Heart left ventricle (tissue), 13 donors: ENCODE measurements around the gene LAD1.

Source experiments
- POLR2A ChIP-seq, 2 donors: fragments of 450-650 bp; IDR thresholded peaks; one replicate each; pipeline ENCODE4 v1.6.1; 2017; ENCODE audit warnings: antibody characterized with exemption in 2 of 2, mild to moderate bottlenecking in 2 of 2, moderate library complexity in 2 of 2
- TF ChIP-seq, protein P1 (sequence below), 12 donors: fragments of 200-600 bp; sonication (generic) in 4 of 12; IDR thresholded peaks; one replicate each; pipeline versions ENCODE4 v1.5.0 to v1.8.0; 2018 to 2022; ENCODE audit warnings: antibody characterized with exemption in 12 of 12, mild to moderate bottlenecking in 5 of 12
- donor health status: ischemic (EF 13 %, LVEDD 7.1; RV severe dilation, severe dysfunction).
- donor health status: DM: no; HTN: yes; CAD: no.
- donor health status: DM: no; HTN: no; CAD: no.
- donor health status: ischemic (EF 25% LVEDD 6.9; RV normal size, moderate dysfunction).
- donor health status: ischemic (EF 25% LVEDD 5.7; RV mildly dilated, moderate dysfunction).
- donor health status: ischemic (EF 35%, LVEDD 5.7; RV mildly dilated, moderate dysfunction).
- donor health status: nonischemic (EF 11% LVEDD 7.7; RV severe dilation, severe dysfunction).
- donor health status: DM: yes; HTN: yes; CAD: no.
- donor health status: PGD.
- donor health status: ischemic (EF 29% LVEDD 5.4; RV normal size, mild dysfunction).
- donor health status: nonischemic (EF 23%, LVEDD 6.1; RV moderate dilation, normal function).

DNA sequence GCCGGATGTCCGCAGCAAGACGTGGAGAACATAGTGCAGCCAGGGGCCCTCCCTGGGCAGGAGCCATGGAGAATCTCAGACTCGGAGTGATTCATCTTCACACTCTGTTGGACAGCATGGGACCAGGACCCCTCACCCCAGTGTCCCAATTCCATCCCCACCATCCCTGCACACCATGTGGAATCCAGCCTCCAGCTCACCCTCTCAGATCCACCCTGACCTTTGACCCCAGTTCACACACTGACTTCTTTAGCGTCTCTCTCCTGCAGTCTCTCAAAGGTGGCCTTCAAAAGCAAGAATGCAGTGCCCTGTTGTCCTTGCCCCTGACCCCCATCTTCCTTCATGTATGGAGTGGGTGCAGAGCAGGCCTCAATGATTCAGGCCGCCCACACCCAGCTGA is 24.5 kb upstream of the LAD1 start:
- no peak for TF ChIP-seq POLR2A (IDR thresholded peaks at IDR 0.05)
- TF ChIP-seq, protein P1, sequence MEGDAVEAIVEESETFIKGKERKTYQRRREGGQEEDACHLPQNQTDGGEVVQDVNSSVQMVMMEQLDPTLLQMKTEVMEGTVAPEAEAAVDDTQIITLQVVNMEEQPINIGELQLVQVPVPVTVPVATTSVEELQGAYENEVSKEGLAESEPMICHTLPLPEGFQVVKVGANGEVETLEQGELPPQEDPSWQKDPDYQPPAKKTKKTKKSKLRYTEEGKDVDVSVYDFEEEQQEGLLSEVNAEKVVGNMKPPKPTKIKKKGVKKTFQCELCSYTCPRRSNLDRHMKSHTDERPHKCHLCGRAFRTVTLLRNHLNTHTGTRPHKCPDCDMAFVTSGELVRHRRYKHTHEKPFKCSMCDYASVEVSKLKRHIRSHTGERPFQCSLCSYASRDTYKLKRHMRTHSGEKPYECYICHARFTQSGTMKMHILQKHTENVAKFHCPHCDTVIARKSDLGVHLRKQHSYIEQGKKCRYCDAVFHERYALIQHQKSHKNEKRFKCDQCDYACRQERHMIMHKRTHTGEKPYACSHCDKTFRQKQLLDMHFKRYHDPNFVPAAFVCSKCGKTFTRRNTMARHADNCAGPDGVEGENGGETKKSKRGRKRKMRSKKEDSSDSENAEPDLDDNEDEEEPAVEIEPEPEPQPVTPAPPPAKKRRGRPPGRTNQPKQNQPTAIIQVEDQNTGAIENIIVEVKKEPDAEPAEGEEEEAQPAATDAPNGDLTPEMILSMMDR (IDR thresholded peaks at IDR 0.05): no peak
